NCI-H748 (cell line): Measurements from ENCODE around the gene OS9.

Source experiments
- DNase-seq: peaks from one replicate; lab custom pipeline; 2025; ENCODE audit not compliant: unreplicated experiment; lab: John Stamatoyannopoulos, UW

The OS9 gene

DNA sequence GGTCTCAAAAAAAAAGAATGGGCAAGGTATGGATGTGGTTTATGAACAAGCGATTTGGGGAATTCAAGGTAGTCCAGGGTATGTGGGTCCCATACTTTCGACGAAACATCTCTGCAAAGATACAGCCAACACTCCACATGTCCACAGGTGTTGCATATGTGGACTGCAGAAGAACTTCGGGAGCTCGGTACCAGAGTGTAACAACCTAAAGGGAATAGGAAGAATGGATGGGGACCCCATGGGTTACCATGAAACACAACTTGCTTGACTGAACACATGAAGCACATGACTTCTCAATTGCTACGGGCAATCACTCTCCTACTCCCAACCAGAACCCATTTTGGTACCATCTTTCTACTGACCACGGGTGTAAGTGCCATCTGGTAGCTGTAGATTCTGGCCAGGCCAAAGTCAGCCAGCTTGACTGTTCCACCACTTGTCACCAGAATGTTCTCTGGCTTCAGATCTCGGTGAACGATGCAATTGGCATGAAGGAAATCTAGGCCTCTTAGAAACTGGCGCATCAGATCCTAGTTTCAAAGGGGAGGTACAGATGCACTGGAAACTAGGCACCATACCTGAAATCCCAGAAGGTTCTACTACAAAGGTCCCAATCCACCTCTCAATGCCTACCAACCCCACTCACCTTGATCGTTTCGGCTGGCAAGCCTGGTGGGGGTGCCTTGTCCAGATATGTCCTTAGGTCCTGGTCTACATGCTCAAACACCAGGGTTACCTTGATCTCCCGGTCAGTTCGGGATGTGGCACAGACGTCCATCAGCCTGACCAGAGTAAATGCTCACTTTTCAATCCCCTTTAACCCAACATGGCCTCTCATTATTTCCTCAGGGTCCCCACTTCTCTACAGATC lies 56.9 kb downstream of the OS9 start:
- no peak for DNase-seq

DNA sequence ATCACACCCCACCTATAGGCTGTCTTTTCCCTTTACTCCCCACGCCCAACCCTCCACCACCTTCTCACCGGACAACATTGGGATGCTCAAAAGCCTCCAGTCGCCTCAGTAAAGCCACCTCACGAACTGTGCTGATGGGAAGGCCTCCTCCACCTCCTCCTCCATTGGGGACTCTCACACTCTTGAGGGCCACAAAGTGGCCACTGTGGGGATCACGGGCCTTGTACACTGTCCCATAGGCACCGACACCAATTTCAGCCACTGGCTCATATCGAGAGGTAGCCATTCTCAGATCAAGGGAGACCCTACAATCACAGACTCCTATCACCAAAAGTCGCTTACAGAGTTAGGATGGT lies 57.5 kb downstream of the OS9 start:
- peak; percentile 37 for DNase-seq

DNA sequence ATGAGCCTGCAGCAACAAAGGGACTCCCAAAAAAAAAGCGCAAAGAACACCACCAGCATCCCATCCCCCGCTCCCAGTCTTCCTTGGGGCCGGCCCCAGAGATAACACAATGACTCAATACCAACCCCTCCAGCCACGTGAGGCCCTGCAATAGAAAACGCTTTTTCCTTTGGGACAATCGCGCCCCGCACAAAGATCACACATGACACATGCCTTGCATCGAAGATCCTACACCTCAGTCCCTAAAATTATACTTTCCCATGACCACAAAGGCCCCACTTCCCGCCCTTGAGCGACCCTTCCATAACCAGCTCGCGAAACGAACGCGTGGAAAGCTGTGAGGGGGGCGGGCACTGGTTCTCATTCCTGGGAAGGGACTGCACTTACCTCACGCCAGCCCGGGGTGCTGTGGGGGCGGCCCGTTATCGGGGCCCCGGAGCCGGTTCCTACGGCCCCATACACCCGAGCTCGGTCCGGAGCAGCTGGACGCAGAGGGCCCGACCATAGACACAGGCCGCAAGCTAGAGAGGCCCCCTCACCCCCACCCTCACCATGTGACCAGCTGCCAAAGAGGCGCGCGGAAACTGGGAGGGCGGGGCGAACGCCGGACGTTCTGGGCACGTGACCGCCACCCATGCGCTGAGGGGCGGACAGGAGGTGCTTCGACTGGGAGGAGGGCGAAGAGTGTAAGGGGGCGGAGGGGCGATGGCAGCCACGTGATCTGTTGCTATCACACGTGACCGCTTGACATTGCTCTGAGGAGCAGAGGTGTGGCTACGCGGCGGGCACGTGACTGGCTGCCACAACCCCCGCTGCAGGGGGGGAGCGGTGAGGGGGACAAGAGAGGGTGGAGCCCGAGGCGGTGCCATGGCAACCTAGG lies 58.1 kb downstream of the OS9 start, which contains the start of gene CDK4:
CDK4 (minus strand) TSS at position 523 of the 880 bp plus-strand sequence. CDS start 593 bp downstream, outside the sequence.
- DNase-seq, result peak; percentile 100

DNA sequence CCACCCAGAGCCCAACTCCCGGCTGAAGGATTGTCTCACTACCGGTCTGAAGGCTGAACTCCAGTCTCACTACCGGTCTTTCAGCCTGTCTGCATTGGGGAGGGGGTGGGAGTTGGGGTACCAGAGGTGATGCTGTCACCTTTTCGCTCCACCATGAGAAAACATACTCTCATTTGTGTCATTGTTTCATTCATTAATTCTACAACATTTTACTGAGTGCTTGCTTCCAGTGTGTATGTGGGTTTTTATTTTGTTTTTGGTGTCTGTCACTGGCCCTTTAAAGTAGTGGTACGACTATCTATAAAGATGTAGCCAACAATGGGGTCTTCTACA lies 58.7 kb downstream of the OS9 start:
- DNase-seq, result no peak

DNA sequence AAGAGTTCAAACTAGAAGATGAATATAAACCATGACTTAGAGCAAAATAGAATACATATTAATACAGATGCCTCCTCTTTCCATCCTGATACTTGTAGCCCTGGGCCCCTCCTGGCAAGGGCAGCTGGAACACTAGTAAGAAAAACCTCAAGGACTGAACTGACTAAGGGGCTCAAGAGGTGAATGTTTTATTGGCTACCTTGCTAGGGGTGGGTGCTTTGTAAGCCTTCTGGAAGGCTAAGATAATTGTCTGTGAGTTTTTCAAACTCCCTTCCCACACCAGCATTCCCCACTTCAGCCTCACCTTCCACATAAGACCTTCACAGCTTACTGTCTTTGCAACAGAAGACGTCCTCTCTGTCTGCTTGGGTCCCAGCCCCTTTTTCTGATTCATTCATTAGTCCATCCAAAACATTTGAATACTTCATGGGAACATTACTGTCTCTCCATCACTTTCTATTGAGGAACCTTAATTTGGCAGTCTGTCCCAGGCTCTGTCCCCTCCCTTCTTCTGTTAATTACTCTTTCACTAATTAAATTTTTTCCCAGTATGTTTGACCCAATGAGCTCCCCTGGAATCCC lies 59.9 kb downstream of the OS9 start:
- DNase-seq, result no peak

DNA sequence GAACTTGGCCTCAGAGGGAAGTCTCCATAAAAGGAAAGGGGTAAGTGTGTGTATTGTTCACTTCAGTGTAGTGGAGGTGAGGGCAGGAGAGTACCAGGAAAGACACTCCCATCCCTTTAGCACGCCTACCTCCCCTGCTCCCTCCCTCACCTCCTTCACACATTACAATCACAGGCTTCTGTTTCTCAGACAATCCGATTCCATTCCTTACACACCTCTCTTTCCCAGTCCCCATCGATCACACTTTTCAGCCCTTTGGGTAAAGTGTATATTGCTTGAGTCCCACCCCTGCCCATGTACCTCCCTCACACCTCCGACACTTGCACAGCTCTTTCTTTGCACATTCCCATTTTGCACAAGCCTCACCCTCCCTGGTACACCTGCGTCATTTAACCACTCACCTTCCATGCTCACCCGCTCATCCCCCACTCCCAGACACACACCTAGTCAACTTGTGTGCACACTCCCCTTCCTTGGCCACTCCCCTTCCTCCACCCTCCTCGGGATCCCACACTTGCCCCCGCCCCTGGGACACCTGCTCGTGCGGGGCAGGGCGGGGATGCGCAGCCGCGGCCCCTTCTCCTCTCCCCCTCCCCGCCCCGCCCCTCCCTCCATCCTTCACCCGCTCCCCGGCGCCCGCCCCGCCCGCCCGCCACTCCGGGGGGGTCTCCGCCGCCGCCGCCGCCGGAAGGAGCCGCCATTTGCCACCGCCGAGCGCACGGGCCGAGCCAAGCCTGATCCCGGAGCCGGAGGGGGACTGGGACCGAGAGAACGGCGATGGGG lies 60.7 kb downstream of the OS9 start, which contains the start of gene MARCHF9:
MARCHF9 (plus strand) TSS at position 693 of the 783 bp plus-strand sequence. CDS start 426 bp downstream, outside the sequence.
- DNase-seq, result peak; percentile 94

DNA sequence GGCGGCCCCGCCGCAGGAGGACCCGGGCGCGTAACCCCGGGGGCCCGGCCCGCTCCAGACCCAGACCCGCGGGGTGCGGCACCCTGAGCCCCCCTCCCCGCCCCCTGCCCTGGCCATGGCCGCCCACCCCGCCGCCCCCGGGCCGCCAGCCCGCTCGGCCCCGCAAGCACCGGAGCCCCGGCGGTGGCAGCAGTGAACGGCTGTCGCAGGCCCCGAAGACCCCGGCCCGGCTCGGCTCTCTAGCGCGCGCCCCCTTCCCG lies 61.2 kb downstream of the OS9 start:
- no peak for DNase-seq

DNA sequence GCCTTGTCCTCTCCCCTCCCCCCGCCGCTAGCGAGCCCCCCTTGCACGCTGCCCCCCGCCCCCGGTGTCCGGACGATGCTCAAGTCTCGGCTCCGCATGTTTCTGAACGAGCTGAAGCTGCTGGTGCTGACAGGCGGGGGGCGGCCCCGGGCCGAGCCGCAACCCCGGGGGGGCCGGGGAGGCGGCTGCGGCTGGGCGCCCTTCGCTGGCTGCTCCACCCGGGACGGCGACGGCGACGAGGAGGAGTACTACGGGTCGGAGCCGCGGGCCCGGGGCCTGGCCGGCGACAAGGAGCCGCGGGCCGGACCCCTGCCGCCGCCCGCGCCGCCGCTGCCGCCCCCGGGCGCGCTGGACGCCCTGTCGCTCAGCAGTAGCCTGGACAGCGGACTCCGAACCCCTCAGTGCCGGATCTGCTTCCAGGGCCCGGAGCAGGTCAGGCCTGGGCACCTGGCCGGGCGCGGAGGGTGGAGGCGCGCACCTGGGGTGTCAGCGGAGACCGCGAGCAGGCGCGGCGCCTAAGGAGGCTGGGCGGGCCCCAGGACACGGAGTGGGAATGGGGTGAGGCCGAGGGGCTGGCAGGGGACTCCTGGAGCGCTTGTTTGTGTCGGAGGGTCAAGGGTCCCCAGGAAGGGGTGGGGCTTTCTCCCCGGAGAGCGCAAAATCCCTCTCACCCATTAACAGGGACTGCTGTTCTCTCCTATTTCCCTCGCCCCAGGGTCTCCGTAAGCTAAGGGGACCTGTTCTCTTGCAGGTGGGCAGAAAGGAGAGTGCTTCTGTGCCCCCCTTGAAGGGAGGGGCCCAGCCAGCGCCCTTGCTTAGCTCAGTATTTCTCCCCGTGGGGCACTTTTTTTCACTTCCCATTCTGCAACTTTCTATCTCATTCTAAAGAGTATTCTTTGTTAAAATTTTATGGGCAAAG lies 61.8 kb downstream of the OS9 start:
- DNase-seq, result peak; percentile 54

DNA sequence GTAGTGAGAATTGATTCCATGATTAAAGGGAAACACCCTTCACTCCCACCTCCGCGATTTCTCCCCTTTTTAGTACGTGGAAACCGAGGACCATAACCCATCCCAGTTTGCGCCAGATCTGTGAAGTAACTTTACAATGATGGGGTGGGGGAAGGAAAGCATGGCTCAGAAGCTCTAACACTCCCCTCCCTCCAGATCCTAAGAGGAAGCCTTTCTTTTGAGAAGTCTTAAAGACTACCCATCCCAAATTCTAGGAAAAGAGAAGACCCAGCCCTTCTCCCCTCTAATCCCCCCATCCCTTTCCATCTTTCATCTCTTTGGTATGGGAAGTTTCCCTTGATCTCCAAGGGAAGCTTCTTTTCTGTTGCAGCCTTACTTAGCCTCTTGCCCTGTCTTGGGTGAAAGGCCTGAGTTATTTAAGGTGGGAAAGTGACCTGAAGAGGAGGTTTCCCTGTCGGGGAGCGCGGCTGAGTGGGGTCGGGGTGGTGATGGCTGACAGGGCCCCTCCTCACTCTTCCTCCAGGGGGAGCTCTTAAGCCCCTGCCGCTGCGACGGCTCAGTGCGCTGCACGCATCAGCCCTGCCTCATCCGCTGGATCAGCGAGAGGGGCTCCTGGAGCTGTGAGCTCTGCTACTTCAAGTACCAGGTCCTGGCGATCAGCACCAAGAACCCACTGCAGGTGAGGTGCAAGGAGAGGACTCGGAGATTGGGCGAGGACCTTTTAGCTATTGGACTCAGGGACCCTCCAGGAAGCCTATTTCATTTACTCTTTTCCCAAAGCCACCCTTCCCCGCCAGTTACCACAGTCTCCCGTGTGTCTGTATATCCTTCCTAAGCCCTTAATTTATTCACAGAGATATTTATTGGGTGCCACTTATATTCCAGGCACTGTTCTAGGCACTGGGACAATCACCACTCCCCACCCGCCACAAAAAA lies 62.7 kb downstream of the OS9 start:
- peak; percentile 69 for DNase-seq

DNA sequence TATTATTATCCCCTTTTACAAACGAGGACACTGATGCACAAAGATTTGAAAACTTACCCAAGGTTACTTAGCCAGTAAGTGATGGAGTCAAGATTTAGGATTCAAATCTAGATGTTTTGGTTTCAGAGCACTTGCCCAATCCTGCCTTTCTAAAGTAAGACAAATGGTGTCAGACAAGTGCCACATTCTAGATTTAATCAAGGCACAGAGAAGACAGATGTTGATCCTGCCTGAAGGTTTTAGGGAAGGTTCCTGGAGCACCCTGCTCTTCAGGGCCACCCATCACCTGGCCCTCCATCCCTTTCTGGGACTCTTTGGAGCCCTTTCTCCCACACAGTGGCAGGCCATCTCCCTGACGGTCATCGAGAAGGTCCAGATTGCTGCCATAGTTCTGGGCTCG lies 63.8 kb downstream of the OS9 start:
- no peak for DNase-seq

DNA sequence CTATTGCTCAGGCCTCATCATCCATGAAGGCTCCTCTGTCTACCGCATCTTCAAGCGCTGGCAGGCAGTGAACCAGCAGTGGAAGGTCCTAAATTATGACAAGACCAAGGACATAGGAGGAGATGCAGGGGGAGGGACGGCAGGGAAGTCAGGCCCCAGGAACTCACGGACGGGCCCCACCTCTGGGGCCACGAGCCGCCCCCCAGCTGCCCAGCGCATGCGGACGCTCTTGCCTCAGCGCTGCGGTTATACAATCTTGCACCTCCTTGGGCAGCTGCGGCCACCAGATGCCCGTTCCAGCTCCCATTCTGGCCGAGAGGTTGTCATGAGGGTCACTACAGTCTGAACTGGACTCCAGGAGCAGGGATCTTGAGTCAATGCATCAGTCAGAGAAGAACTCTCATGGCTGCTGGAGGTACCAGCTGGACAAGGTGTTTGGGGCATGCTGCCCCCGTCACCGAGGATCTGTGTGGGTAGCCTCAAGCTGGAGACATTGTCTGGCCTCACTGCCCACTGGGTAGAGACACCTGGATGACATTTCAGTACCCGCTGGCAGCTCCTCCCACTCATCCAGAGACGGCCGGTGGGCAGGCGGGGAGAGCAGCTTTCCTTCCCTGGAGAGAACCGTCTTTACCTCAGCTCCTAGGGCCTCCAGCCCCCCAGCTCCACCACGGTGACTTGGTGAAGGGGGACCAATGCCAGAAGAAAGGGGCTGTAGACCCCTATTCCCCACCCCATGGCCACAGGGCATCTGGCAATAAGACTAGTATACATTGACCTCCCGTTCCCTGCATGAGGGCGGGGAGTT lies 64.8 kb downstream of the OS9 start:
- DNase-seq, result no peak

DNA sequence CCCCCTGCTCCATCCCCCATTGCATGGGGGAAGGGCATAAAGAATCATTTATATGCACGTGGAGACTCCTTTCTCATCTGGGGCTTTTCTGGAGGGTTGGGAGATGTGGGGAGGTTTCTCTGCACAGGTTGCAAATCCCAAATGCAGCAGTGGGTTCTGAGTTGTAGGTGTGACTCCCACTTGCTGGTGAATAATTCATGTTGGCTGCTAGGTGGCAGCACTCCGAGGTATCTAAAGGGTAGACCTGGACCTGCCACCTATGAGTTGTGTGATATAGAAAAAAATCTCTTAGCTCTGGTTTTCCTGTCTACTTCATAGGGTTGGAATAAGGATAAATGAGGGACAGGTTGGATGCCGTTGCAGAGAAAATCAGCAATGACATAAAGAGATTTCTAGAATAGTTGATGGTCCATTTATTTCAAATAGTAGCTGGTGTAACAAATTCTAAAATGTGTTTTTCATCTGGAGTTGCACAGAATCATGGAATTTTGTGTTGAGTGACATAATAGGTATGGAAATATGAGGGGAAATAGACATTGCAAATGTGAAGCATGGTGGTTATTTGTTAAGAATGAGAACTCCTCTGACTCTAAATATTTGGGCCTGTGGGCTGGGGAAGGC lies 65.5 kb downstream of the OS9 start:
- DNase-seq, result peak; percentile 37

DNA sequence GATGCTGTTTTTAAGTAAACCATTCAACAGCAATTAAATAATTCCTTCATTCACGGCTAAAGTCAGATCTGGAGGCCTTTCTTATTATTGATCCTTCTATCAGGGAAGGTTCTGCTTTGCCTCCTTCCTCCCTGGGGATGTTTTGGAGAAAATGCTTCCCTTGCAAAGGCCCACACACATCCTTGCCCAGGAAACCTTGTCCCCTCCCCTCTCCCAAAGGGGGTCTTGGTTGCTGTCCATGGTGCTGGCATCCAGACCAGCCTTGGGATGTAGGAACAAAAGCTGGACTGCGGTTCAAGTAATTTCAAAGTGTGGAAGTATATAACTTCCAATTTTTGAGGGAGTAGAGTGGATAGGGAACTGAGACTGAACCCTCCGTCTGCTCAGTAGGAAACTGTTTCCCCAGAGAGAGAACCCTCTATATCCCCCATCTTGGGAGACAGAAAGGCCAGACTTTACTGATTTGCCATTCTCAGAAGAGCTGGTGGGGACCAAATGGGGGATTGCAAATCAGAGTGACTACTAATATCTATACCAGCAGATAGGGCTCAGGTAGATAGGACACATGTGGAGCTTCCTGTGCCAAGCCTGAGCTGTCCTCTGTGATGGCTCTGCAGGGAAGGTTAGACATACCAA lies 66.5 kb downstream of the OS9 start:
- no peak for DNase-seq

DNA sequence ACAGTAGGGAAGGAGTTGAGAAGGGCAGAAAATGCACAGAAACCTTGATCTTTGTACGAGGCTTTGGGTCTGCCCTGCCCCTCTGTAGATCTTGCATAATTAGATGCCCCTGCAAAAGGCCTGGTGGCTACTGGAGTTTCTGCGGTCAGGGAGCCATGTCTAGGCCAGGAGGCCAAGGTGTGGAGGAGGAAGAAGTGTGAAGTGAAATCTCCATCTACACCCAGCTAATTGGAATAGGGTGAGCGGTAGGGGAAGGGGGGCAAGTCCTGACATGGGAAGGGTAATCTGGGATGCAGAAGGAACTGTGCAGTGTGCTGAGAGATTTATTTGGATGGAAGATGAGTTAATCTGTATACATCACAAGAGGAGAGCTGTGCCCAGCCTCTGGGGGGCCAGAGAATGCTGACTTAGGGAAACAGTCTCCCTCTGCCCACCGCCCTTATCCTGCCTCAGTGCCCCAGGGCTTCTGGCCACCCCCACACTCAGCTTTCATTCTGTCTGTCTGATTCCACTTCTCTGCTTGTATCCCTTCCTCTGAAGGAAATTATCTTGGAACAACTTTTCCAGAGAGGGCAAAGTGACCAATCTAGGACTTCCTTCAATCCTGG lies 67.6 kb downstream of the OS9 start:
- DNase-seq, result no peak

DNA sequence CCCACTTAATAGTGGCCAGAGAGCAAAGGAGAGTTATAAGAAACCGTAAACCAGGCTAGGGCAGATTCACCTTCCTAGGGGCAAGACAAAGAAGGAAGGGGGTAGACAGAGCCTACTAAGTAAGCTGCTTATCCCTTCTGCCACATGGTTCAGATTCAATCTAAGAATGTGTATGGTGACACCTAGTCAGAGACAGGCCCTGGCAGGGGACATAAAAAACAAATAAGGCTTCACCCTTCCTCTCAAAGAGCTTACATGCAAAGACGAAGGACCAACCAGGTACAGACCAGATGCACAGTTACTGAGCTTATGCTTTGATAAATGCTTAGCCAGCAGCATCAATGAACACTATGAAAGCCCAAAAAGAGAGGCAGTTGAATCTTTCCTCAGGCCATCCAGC lies 68.5 kb downstream of the OS9 start:
- no peak for DNase-seq

DNA sequence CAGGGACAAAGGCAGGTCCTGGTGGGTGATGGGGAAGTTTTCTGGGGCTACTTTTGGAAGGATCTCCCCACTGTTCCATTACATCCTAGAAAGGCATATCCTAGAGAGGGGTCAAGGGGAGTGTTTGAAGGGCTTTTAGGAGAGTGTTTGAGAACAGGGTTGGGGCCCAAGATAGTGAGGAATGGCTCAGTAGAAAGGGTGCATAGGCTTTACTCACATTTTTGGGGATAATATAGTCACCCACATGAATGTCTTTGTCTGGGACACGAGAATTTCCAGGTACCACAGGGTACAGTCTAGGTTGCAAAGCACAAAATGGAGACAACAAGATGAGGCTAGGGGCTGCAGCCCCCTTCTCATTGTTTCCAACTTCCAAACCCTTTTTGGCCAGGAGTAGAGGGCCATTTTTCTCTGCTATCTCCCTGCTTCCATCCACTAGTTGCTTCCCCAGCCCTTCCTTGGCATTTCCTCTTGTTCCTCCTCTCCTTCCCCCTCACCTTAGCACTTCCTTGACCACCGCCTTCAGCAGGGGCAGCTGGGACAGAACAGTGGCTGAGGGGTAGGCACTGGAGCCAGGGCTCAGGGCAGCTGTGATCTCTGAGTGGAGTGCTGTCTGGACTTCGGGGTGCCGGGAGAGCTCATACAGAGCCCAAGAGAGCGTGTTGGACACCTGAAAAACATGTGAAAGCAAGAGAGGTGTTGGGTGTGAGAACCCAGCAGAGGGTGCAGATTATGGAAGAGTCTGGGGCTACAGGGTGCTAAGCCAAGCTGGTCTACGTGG lies 70.1 kb downstream of the OS9 start:
- DNase-seq, result no peak
